ENCODE results near the gene FMO2. TPM values are rescaled to one million over a fixed set of nuclear protein-coding genes. Genes with fewer than 3 reads are reported as not detected.

FMO2 gene
- total and polyA plus RNA-seq, 2 donors = 1.7 to 3.2 TPM

Small RNA genes within 50 kb of the gene (small RNA-seq; reads per million reads assigned to genes)
- gene RF00019 = not detected

Other genes with a start within 250 kb of the FMO2 start
- gene MROH9, start 249.8 kb upstream of the FMO2 start, total RNA-seq = not detected
- not detected for gene MROH9, start 249.8 kb upstream of the FMO2 start, polyA plus RNA-seq
- 0.48 TPM for gene FMO3, start 94.4 kb upstream of the FMO2 start, total RNA-seq
- gene FMO3, start 94.4 kb upstream of the FMO2 start, polyA plus RNA-seq = 1.4 TPM
- gene FMO1, start 63.2 kb downstream of the FMO2 start, total RNA-seq = 3.5 TPM
- 0.42 TPM for gene FMO1, start 63.2 kb downstream of the FMO2 start, polyA plus RNA-seq
- 13.8 TPM for gene FMO4, start 128.9 kb downstream of the FMO2 start, total RNA-seq
- gene FMO4, start 128.9 kb downstream of the FMO2 start, polyA plus RNA-seq = 3.2 TPM